ENCODE results near the gene ITGB6.

ITGB6 gene, protein sequence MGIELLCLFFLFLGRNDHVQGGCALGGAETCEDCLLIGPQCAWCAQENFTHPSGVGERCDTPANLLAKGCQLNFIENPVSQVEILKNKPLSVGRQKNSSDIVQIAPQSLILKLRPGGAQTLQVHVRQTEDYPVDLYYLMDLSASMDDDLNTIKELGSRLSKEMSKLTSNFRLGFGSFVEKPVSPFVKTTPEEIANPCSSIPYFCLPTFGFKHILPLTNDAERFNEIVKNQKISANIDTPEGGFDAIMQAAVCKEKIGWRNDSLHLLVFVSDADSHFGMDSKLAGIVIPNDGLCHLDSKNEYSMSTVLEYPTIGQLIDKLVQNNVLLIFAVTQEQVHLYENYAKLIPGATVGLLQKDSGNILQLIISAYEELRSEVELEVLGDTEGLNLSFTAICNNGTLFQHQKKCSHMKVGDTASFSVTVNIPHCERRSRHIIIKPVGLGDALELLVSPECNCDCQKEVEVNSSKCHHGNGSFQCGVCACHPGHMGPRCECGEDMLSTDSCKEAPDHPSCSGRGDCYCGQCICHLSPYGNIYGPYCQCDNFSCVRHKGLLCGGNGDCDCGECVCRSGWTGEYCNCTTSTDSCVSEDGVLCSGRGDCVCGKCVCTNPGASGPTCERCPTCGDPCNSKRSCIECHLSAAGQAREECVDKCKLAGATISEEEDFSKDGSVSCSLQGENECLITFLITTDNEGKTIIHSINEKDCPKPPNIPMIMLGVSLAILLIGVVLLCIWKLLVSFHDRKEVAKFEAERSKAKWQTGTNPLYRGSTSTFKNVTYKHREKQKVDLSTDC

DNA sequence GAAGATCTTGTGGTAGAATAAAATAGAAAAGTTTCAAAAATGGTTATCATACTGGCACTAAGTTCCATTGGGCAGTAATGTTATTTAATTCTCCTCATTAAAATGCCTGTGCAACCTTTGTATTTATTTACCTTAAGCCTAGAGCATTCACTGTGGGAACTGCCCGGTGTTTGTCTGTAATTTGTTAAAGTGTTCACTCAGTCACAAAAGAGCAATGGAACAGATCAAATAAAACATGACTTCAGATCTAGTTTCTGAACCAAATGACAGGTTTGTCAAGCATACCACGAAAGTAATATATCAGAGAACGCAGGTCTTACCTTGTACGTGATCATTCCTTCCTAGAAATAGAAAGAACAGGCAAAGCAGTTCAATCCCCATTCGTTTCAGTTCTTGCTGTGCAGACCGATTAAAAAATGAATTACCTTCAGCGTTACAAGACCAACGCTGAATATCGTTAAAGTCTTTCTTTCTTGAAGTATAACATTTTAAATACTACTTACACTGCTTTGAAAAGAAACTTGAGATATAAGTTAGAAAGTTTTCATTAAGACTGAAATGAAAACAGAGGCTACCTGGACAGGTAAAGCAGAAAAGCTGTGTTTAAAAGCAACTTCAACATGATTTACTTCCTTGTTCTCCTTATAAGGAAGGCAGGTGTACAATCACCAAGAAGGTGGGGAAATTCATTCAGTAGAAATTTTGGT lies at the start of gene ITGB6:
Gene ITGB6 (minus strand): TSS at position 590 of the 707 bp plus-strand sequence. CDS start 209 bp downstream, at position 381.
- Mint-ChIP-seq H3K4me1 (peaks cover 5% of the 10 kb centered on the region), H3K9me3 (no peaks in the 10 kb centered on the region), H3K27ac (no peak within 1 kb of the TSS), H3K4me3 (no peak within 1 kb of the TSS), H3K36me3 (no peaks in the 10 kb centered on the region)
- ATAC-seq (no peak), DNase-seq (ENCODE audit: low spot score in 2 of 2) (no peak)

DNA sequence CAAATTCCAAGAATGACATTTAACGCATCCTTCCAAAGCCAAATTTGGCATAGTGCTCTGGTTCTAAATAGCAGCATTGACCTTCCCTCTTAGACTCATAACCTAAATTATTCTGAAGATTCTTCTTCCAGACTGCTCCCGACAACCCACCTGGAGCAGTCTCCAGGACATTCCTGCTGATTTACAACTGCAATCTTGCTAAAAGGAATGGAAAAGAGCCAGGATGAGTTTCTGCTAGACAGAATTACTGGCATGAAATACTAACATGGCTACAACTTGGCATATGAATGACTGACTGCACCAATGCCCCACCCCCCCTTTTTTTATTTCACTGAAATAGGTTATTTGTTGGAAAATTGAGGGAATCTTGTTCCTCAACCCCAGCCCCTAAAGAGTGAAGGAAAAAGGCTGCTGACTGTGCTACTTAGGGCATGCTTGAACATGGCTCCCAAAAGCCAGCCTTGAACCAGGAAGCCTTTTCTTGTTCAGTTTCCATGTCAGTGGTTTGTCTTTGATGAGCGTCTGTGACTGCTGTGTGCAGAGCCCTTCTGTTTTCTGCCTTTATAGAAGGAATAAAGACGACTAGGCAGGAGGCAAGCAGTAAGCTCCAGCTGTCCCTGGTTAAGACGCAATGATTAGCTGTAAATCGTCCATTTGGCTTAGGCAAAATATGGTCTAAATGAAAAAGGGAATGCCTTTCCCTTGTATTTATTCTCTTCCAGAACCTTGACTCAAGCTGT lies 47.4 kb upstream of the ITGB6 start:
- ATAC-seq (no peak), DNase-seq (ENCODE audit: low spot score in 2 of 2) (no peak)
- Mint-ChIP-seq H3K9me3 (no peaks in the 10 kb centered on the region), H3K4me3 (no peak overlapping the region), H3K4me1 (no peaks in the 10 kb centered on the region), H3K27ac (no peak overlapping the region), H3K36me3 (no peaks in the 10 kb centered on the region)

DNA sequence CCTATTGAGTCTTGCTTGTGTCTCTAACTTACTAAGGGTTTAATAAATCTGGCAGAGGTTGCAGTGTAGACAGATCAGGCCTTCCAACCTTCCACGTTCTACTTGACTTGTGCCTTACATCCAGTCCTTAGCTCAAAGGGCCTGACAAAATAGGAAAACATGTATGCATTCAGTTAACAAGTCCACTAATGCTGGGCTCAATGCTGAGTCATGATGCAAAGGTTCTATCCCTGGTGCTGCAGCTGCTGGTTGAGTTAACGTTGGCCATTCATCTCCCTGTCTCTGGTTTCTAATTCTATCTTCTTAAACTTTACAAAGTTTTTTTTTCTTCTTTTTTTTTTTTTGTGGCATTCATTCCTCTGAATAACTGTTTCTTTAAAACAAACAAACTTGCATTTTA lies 46.3 kb upstream of the ITGB6 start:
- DNase-seq (ENCODE audit: low spot score in 2 of 2) (no peak), ATAC-seq (no peak)
- Mint-ChIP-seq H3K36me3 (no peaks in the 10 kb centered on the region), H3K4me3 (no peak overlapping the region), H3K9me3 (no peaks in the 10 kb centered on the region), H3K27ac (no peak overlapping the region), H3K4me1 (no peaks in the 10 kb centered on the region)

DNA sequence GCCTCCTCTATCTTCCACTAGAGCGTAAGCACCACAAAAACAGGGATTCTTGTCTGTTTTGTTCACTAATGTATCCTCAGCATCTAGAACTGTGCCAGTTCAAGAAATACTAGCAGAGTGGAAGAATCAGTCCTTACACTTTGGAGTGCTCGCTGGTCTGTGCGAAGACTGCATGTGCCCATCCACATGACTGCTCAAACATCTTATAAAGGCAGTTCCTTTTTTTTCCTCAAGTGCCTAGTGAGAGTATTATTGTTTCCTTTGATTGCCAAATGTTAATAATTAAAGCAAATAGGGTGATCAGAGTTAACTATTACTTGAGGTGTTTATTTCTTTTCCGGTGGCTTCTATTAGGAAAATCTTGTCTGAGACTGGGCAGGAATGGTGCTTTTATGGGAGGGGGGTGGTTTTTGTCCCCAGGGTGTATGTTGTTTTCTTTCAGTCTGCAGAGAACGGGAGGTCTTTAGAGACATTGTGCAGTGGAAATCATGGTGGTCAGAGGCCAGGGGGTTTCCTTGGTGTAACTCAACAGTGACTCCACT lies 45.6 kb upstream of the ITGB6 start:
- DNase-seq (ENCODE audit: low spot score in 2 of 2), result no peak
- Mint-ChIP-seq H3K36me3 (no peaks in the 10 kb centered on the region), H3K9me3 (no peaks in the 10 kb centered on the region), H3K27ac (no peak overlapping the region), H3K4me1 (no peaks in the 10 kb centered on the region), H3K4me3 (no peak overlapping the region)
- no peak for ATAC-seq

DNA sequence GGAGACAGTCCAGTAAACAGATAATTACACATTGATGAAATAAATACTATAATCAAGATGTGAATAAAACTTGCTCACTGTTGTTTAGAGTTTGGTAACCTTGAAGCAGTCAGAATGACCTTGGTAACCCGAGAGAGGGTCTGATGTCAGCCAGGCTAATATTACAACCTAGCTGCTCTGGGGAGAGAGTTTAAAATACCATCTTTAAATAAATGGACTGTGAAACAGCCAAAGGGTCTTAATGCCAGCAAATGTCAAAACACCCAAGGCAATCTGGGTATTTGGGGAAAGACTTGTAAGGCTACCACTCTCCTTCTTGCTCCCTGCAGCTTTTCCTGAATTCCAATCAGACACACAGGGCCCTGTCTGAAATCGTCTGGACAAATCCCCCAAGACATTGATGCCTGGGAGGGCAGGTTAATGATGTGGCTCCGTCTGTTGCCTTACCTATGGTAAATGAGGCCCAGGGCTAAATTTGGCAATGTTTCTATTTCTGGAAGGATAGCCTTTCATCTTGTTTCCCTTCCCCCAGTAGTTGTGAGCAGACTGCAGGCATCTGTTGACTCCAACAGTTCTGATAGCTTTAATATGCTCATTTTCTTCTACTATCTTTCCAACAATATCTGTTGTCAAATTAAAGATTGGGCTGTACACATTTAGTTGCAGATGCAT lies 43.0 kb upstream of the ITGB6 start:
- H3K4me1 Mint-ChIP-seq, result no peaks in the 10 kb centered on the region
- no peak overlapping the region for H3K27ac Mint-ChIP-seq
- ATAC-seq (no peak), DNase-seq (ENCODE audit: low spot score in 2 of 2) (no peak)
- no peaks in the 10 kb centered on the region for H3K9me3 Mint-ChIP-seq
- H3K4me3 Mint-ChIP-seq, result no peak overlapping the region
- H3K36me3 Mint-ChIP-seq, result no peaks in the 10 kb centered on the region

DNA sequence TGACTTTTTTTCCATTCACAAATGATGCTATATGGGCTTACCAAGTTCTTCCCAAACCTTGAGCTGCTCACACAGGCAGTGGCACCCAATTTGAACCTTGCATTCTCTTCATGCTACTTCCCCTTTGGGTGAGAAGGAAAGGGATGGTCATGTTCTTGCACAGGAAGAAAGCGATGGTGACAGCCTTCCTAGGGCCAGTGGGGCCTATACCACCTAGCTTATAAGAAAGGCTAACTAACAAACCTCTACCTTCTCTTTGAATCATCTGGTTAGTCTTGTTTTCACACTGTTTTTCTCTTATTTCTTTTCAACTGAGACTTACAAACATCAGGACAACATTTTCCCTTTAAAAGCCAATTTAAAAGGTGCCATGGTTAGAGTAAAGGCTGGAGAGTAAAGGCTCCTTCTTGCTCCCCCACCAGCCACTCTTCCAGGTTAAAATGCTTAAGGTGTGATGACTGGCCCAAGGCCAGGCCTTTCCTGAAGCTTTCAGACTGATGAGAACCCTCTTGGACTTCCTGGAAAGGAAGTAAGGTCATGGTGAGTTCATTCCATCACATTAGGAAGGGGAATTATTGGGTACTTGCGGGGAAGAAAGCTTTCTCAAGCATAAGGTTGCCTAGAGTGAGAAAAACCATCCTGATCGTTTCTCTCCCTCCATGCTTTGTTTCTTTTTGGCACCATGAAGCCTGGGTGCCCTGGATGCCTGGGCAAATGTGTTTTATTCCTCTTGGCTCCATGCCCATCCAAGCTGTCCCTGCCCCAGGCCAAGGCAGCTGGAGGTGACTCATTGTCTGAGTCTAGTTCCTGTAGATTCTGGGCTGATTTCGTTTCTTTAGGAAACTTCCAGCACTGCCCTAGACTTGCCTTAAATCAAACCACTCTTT lies 41.4 kb upstream of the ITGB6 start:
- H3K4me1 Mint-ChIP-seq, result no peaks in the 10 kb centered on the region

DNA sequence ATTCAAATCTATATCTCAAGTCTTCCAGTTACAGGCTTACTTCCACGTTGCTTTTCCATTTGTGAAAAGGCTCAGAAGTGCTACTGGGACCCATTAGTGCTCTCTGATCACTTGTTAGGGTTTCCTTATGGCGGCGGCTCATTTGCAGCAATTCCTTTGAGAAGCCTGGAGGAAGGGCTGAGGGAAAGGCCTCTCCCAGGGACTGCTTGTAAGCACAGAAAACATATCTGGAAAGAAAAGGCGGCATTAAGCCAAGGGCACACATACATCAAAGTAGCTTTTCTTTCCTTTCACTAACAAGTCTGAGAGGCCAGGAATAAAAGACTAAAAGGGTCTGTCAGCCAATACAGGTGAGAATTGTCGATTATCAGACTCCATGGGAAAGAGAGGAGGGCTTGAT lies 39.4 kb upstream of the ITGB6 start:
- no peaks in the 10 kb centered on the region for H3K9me3 Mint-ChIP-seq
- no peak overlapping the region for H3K4me3 Mint-ChIP-seq

More for the DNA sequence above, 41.4 kb upstream of the ITGB6 start:
- no peak overlapping the region for H3K27ac Mint-ChIP-seq
- H3K36me3 Mint-ChIP-seq, result no peaks in the 10 kb centered on the region
- no peak overlapping the region for H3K4me3 Mint-ChIP-seq
- ATAC-seq, result no peak
- no peaks in the 10 kb centered on the region for H3K9me3 Mint-ChIP-seq
- no peak for DNase-seq (ENCODE audit: low spot score in 2 of 2)

DNA sequence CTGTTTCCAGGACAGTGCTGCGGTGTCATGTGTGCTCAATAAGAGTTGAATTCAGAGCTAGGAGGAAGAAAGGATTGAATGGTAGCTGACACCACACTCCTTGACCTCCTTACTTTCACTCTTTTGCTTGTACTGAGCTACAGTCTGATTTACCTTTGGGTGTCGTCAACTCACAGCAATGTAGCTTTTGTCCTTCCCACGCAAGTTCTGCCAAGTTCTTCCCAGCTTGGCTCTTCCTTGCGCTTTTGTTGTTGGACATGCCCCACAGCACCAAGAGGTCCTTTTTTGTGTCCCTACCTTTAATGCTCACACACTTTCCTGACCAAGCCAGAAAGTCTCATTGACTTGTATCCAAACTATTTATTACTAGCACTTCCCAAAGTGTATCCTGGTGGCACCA lies 38.3 kb upstream of the ITGB6 start:
- Mint-ChIP-seq H3K36me3 (no peaks in the 10 kb centered on the region), H3K4me3 (no peak overlapping the region), H3K9me3 (no peaks in the 10 kb centered on the region), H3K4me1 (no peaks in the 10 kb centered on the region), H3K27ac (no peak overlapping the region)
- ATAC-seq, result no peak
- no peak for DNase-seq (ENCODE audit: low spot score in 2 of 2)

More for the DNA sequence above, 39.4 kb upstream of the ITGB6 start:
- Mint-ChIP-seq H3K36me3 (no peaks in the 10 kb centered on the region), H3K27ac (no peak overlapping the region), H3K4me1 (no peaks in the 10 kb centered on the region)
- DNase-seq (ENCODE audit: low spot score in 2 of 2) (no peak), ATAC-seq (no peak)

DNA sequence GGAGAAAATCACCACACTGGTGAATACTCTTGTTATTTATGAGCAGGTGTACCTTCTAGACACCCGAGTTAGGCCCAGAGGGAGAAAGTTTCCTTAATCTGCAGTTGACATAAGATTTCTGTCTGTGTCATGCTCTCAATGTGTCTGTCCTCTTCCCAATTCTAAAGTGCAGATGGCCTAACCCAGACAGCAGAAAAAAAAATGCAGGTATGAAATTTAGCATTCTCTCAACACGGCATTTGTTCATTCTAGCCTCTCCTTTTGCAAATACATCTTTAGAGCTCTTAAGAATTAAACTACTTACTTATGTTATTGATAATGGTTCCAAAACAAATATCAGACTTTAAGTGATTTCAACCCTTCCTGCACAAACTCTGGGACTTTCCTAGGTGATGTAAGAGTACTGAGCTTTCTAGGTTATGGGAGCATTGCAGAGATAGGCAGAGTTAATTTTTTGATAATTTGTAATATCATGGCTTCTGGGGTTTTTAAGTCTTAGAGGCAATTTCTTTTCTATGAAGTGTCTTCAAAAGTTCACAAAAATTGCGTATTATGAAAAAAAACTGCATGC lies 32.9 kb upstream of the ITGB6 start:
- Mint-ChIP-seq H3K4me3 (no peak overlapping the region), H3K27ac (no peak overlapping the region), H3K36me3 (no peaks in the 10 kb centered on the region), H3K9me3 (no peaks in the 10 kb centered on the region), H3K4me1 (no peaks in the 10 kb centered on the region)
- DNase-seq (ENCODE audit: low spot score in 2 of 2), result no peak
- ATAC-seq, result no peak

DNA sequence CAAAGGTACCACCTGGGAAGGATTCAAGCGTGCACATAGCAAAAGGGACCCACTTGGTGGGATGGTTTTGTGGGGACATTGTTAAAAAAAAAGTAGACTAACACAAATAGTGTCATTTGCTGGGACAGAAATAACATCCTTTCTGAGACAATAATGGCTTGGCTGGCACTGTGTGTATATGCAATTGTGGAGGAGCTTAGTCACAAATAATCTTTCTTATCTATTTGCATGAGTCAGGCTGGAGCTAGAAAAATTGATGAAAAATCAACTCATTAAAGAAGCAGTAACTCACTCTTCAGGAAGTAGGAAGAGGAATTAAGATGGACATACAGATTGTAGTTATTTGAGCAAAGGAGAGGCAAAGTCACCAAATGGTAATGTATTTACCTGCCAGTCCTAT lies 29.5 kb upstream of the ITGB6 start:
- H3K9me3 Mint-ChIP-seq, result no peaks in the 10 kb centered on the region
- no peak for DNase-seq (ENCODE audit: low spot score in 2 of 2)
- no peaks in the 10 kb centered on the region for H3K36me3 Mint-ChIP-seq
- H3K4me3 Mint-ChIP-seq, result no peak overlapping the region
- no peak overlapping the region for H3K27ac Mint-ChIP-seq
- ATAC-seq, result no peak
- peaks cover 15% of the 10 kb centered on the region for H3K4me1 Mint-ChIP-seq

DNA sequence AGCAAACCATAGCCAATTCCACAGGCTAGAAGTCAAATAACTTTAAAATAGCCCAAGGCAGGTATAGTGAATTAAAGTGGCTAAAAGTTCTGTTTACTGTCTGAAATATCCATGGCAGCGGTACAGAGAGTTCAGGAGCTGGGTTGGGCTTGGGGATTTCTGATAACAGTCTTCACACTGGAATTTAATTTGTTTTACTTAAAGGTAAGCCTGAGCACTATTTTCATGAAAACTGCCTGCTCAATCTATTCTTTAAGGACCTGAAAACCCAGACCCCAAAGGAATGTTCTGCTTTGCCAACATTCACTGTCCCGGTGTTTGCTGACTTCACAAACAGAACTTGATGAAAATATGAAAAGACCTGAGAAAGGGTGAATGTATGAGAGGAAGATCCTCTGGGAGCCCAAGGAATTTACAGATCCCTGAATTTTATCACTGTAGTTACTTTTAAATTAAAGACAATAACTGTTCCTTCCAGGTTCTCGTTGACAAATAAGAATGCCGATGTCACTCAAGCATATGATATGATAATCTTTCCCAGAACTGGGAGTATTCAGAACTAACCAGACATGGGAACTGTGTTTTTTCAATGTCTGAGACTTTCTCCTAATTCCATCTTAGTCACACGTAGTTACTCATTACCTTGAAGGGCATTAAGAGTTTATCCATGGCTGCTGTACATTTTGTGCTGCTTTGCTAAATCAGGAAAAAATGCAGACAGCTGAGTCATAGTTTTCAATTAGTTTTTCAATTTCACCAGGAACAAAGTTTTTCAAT lies 28.3 kb upstream of the ITGB6 start:
- H3K27ac Mint-ChIP-seq, result no peak overlapping the region
- no peaks in the 10 kb centered on the region for H3K9me3 Mint-ChIP-seq
- ATAC-seq (no peak), DNase-seq (ENCODE audit: low spot score in 2 of 2) (no peak)
- peaks cover 25% of the 10 kb centered on the region for H3K4me1 Mint-ChIP-seq
- H3K4me3 Mint-ChIP-seq, result no peak overlapping the region
- H3K36me3 Mint-ChIP-seq, result no peaks in the 10 kb centered on the region

DNA sequence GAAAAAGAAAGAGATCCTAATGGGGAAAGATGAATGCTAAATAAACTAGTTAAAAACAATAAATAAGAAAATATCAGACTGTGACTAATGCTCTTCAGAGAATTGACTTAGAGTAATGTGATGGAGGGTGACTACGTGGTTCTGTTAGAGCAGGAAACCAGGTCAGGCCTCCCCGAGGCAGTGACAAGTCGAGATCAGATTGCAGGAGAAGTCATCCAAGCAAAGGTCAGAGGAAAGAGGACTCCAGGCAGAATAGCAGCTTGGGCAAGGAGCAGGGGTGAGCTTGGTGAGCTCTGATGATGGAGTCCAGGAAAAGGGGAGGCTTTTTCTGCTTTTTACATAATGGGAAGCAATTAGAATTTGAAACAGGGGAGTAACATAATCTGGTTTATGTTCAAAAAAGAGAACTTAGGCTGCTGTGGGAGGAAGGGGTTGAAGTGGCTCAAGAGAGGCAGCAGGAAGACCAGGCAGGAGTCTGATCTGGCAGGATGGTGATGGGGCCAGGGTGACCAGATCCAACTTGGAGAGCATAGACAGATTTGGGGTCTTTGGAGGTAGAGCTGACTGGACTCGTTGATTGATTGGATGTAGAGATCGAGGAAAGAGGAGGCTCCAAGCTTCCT lies 27.3 kb upstream of the ITGB6 start:
- no peaks in the 10 kb centered on the region for H3K9me3 Mint-ChIP-seq
- peak; percentile 36 for ATAC-seq
- H3K27ac Mint-ChIP-seq, result no peak overlapping the region
- no peak for DNase-seq (ENCODE audit: low spot score in 2 of 2)
- H3K4me3 Mint-ChIP-seq, result no peak overlapping the region
- H3K4me1 Mint-ChIP-seq, result peaks cover 34% of the 10 kb centered on the region
- no peaks in the 10 kb centered on the region for H3K36me3 Mint-ChIP-seq

Data from stimulated activated effector memory CD8-positive, alpha-beta T cell treated with anti-CD3 and anti-CD28 coated beads, Interleukin-12 subunit alpha, Interleukin-12 subunit beta, amount 100 ng/mL, for 72 hours (primary cell).